Gastrocnemius medialis (tissue), 4 donors: ENCODE measurements around the gene PDE5A. TPM values are rescaled to one million over a fixed set of nuclear protein-coding genes. Genes with fewer than 3 reads are reported as not detected.

Source experiments
- ATAC-seq, 2 donors: fragments of 150-250 bp; one replicate each; pipeline ENCODE4 v1.9.1; 2016
- DNase-seq, 2 donors: peaks; one replicate each; pipeline ENCODE4 v3.0.0-alpha.2; 2019
- H3K27ac ChIP-seq, 4 donors: fragments of 200-600 bp; sonication (generic); 1 replicate in 1 of 4; 2 replicates in 3 of 4; pipeline ENCODE4 v1.5.1; 2016 to 2018; ENCODE audit warnings: mild to moderate bottlenecking in 2 of 4, moderate library complexity in 1 of 4
- H3K27me3 ChIP-seq, 3 donors: fragments of 200-600 bp; sonication (generic) in 2 of 3; 1 replicate in 1 of 3; 2 replicates in 2 of 3; pipeline versions ENCODE4 v1.5.1 to v1.6.0; 2016 to 2019; ENCODE audit warnings: mild to moderate bottlenecking in 1 of 3, moderate library complexity in 1 of 3
- H3K36me3 ChIP-seq, 2 donors: fragments of 200-600 bp; sonication (generic) in 1 of 2; one replicate each; pipeline ENCODE4 v1.5.1; 2017 to 2018
- H3K4me1 ChIP-seq, 2 donors: fragments of 200-600 bp; sonication (generic) in 1 of 2; one replicate each; pipeline ENCODE4 v1.5.1; 2016 to 2017; ENCODE audit warnings: mild to moderate bottlenecking in 2 of 2
- H3K4me3 ChIP-seq, 4 donors: fragments of 200-600 bp; sonication (generic) in 3 of 4; 1 replicate in 1 of 4; 2 replicates in 3 of 4; pipeline ENCODE4 v1.5.1; 2016 to 2019; ENCODE audit warnings: mild to moderate bottlenecking in 2 of 4
- H3K9me3 ChIP-seq, 3 donors: fragments of 200-600 bp; sonication (generic) in 2 of 3; 1 replicate in 1 of 3; 2 replicates in 2 of 3; pipeline ENCODE4 v1.5.1; 2016 to 2019
- CTCF ChIP-seq, 5 experiments: fragments of 450-650 bp in 3 of 5; fragments of 200-600 bp in 2 of 5; sonication (generic) in 2 of 5; IDR thresholded peaks in 4 of 5; conservative IDR thresholded peaks in 1 of 5; 1 replicate in 4 of 5; 2 replicates in 1 of 5; pipeline ENCODE4 v1.5.1; 2016 to 2019; ENCODE audit warnings: antibody characterized with exemption in 5 of 5, mild to moderate bottlenecking in 3 of 5, moderate library complexity in 3 of 5
- POLR2A ChIP-seq, 2 donors: fragments of 450-650 bp; IDR thresholded peaks; one replicate each; pipeline ENCODE4 v1.6.1; 2017; ENCODE audit warnings: antibody characterized with exemption in 2 of 2, mild to moderate bottlenecking in 2 of 2, moderate library complexity in 2 of 2
- in situ Hi-C, 4 donors: fragments of 200-750 bp; cut with MboI; loops; one replicate each; pipeline versions ENCODE4 v1.15.0 to v1.8.0; 2017; ENCODE audit warnings: low sequenced_read_pairs in 4 of 4
- intact Hi-C: fragments of 100-400 bp; cut with DNase I; formaldehyde crosslinking; loops from one replicate; pipeline ENCODE4 v1.15.1; 2023; ENCODE audit warnings: low total_unique reads
- total RNA-seq, 4 donors: library from RNA; depleted of rRNA; stranded (reverse); fragments of >200 nt; gene quantifications; one replicate each; pipeline versions ENCODE4 v1.1.0 to v1.2.3, GENCODE V29; 2016

PDE5A gene
- total RNA-seq, 4 donors from 2014 or later: 5.5 to 9.9 (median 6.0) TPM

DNA sequence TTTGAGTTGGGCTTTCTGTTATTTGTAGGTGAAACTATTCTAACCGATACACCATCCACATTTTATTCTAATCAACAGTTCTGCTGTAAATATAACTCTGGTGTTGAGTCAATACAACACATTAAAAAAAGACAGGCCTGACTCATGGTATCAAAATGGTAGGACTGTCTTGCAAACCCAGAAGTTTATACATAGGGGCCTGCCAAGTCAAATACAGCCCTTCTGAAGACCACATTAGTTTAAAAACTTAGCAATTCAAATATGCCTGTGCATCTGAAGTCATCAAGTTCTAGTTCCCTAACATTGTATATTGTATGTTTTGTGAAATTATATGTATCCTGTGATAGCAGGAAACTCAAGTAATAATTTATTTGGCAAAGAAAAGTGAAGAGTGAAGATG, 24.4 kb upstream of the PDE5A start:
- in situ Hi-C loops: no loop called here
- ATAC-seq (no peak), DNase-seq (no peak)
- Histone ChIP-seq H3K9me3 (no peaks in the 10 kb centered on the region), H3K27me3 (no peaks in the 10 kb centered on the region), H3K36me3 (no peaks in the 10 kb centered on the region), H3K4me1 (no peaks in the 10 kb centered on the region), H3K27ac (no peak overlapping the region), H3K4me3 (no peak overlapping the region)
- TF ChIP-seq CTCF (IDR thresholded peaks at IDR 0.05 in 4 of 5, conservative IDR thresholded peaks at IDR 0.05 in 1 of 5) (no peak), POLR2A (IDR thresholded peaks at IDR 0.05) (no peak)
- intact Hi-C loops: no loop called here

GRCh38 chr4:119648398-119648797, 19.8 kb upstream of the PDE5A start:
- intact Hi-C loops: no loop called here
- no peaks in the 10 kb centered on the region for H3K36me3 ChIP-seq
- H3K27ac ChIP-seq: no peak overlapping the region
- DNase-seq (no peak), ATAC-seq (no peak)
- in situ Hi-C loops: no loop called here
- no peaks in the 10 kb centered on the region for H3K9me3 ChIP-seq
- H3K4me1 ChIP-seq: peaks cover 6 to 16% of the 10 kb centered on the region in 2 donors
- TF ChIP-seq POLR2A (IDR thresholded peaks at IDR 0.05) (no peak), CTCF (IDR thresholded peaks at IDR 0.05 in 4 of 5, conservative IDR thresholded peaks at IDR 0.05 in 1 of 5) (no peak)
- no peaks in the 10 kb centered on the region for H3K27me3 ChIP-seq
- no peak overlapping the region for H3K4me3 ChIP-seq

DNA sequence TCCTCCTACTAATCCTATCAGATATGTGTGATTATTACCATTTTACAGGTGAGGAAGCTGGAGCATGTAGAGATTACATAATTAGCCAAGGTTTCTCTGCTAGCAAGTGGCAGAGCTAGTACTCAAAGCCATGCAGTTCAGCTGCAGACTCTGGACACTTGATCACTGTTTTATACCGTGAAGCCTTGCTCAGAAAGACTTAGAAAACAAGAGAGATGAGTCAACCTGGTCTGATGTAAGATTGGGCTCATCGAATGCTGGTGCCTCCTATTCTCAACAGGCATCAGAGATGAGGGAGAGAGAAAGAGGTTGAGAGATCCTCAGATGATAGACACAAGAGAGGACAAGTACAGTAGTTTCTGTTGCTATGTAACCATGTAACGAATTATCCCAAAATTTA, 19.0 kb upstream of the PDE5A start:
- no peak overlapping the region for H3K4me3 ChIP-seq
- peaks cover 6 to 16% of the 10 kb centered on the region in 2 donors for H3K4me1 ChIP-seq
- DNase-seq: no peak
- H3K36me3 ChIP-seq: no peaks in the 10 kb centered on the region
- no peaks in the 10 kb centered on the region for H3K27me3 ChIP-seq
- in situ Hi-C loops (no loop called here), intact Hi-C loops (no loop called here)
- ATAC-seq: peak in 1 of 2 donors; percentile 47
- no peak overlapping the region for H3K27ac ChIP-seq
- H3K9me3 ChIP-seq: no peaks in the 10 kb centered on the region
- TF ChIP-seq POLR2A (IDR thresholded peaks at IDR 0.05) (no peak), CTCF (IDR thresholded peaks at IDR 0.05 in 4 of 5, conservative IDR thresholded peaks at IDR 0.05 in 1 of 5) (no peak)

GRCh38 chr4:119646347-119647071, 17.9 kb upstream of the PDE5A start:
- Histone ChIP-seq H3K27me3 (no peaks in the 10 kb centered on the region), H3K36me3 (no peaks in the 10 kb centered on the region), H3K4me1 (peaks cover 6 to 16% of the 10 kb centered on the region in 2 donors), H3K9me3 (no peaks in the 10 kb centered on the region), H3K27ac (peak overlapping the region in 1 of 4 donors; percentile 24), H3K4me3 (no peak overlapping the region)
- intact Hi-C loops: no loop called here
- DNase-seq: peak in 1 of 2 donors; percentile 3
- TF ChIP-seq CTCF (IDR thresholded peaks at IDR 0.05 in 4 of 5, conservative IDR thresholded peaks at IDR 0.05 in 1 of 5) (no peak), POLR2A (IDR thresholded peaks at IDR 0.05) (no peak)
- ATAC-seq: peak; percentile 39 to 51
- in situ Hi-C loops: no loop called here
